Frontal cortex (tissue), 4 donors: Measurements from ENCODE around the gene ADORA1. TPM values are rescaled to one million over a fixed set of nuclear protein-coding genes. Genes with fewer than 3 reads are reported as not detected.

ENCODE experiments used
- DNase-seq, 2 donors: peaks; one replicate each; pipeline ENCODE4 v3.0.0; 2012; ENCODE audit warnings: low spot score in 2 of 2
- FAIRE-seq: peaks from 2 replicates; lab custom pipeline; 2012; peaks lifted over from hg19 to GRCh38; lab: Jason Lieb, UNC
- total RNA-seq: library from RNA; depleted of rRNA; stranded (reverse); fragments of >200 nt; gene quantifications from one replicate; pipeline ENCODE4 v1.2.3, GENCODE V29; 2014
- donor health status: control.
- donor health status: control.
- donor health status: control.

The ADORA1 gene
- total RNA-seq, 1 donor from 2014 or later = 11.0 TPM

GRCh38 chr1:203091761-203092330 is 35.7 kb upstream of the ADORA1 start:
- FAIRE-seq = no peak
- DNase-seq = no peak

- no peak for DNase-seq
- no peak for FAIRE-seq
These were observed 33.6 kb upstream of the ADORA1 start for GRCh38 chr1:203093754-203094410.

- FAIRE-seq = no peak
These were observed 32.4 kb upstream of the ADORA1 start for GRCh38 chr1:203095061-203095690.

GRCh38 chr1:203096566-203096965 is 31.0 kb upstream of the ADORA1 start:
- FAIRE-seq = no peak
- DNase-seq = no peak

More at GRCh38 chr1:203095061-203095690, 32.4 kb upstream of the ADORA1 start:
- DNase-seq = no peak

- FAIRE-seq (no peak), DNase-seq (no peak)
These were observed 30.5 kb upstream of the ADORA1 start for GRCh38 chr1:203097001-203097400.

GRCh38 chr1:203098445-203098844 is 29.1 kb upstream of the ADORA1 start:
- DNase-seq (no peak), FAIRE-seq (no peak)

GRCh38 chr1:203098914-203099520 is 28.5 kb upstream of the ADORA1 start:
- FAIRE-seq (no peak), DNase-seq (no peak)

- FAIRE-seq (no peak), DNase-seq (no peak)
These were observed 27.6 kb upstream of the ADORA1 start for GRCh38 chr1:203099805-203100515.

- DNase-seq = no peak
These were observed 27.0 kb upstream of the ADORA1 start for GRCh38 chr1:203100516-203100869.

GRCh38 chr1:203101813-203102634 is 25.5 kb upstream of the ADORA1 start:
- FAIRE-seq = no peak
- no peak for DNase-seq

More at GRCh38 chr1:203100516-203100869, 27.0 kb upstream of the ADORA1 start:
- FAIRE-seq = no peak

GRCh38 chr1:203103216-203103615 is 24.3 kb upstream of the ADORA1 start:
- DNase-seq = no peak
- FAIRE-seq = no peak

GRCh38 chr1:203103829-203104495 is 23.6 kb upstream of the ADORA1 start:
- FAIRE-seq (no peak), DNase-seq (no peak)

- no peak for FAIRE-seq
- no peak for DNase-seq
These were observed 22.6 kb upstream of the ADORA1 start for GRCh38 chr1:203104789-203105390.

- DNase-seq = no peak
These were observed 15.1 kb upstream of the ADORA1 start for GRCh38 chr1:203112475-203112874.

GRCh38 chr1:203113308-203113707 is 14.2 kb upstream of the ADORA1 start:
- no peak for FAIRE-seq

More at GRCh38 chr1:203112475-203112874, 15.1 kb upstream of the ADORA1 start:
- no peak for FAIRE-seq

GRCh38 chr1:203114202-203114601 is 13.3 kb upstream of the ADORA1 start:
- DNase-seq (no peak), FAIRE-seq (no peak)

More at GRCh38 chr1:203113308-203113707, 14.2 kb upstream of the ADORA1 start:
- no peak for DNase-seq

GRCh38 chr1:203116091-203116820 is 11.3 kb upstream of the ADORA1 start:
- FAIRE-seq = no peak
- no peak for DNase-seq
